ENCODE data around the gene ZNF473.

- TF ChIP-seq CTCF (conservative IDR thresholded peaks at IDR 0.05; ENCODE audit: low read length) (no peak), EZH2phosphoT487 (IDR thresholded peaks at IDR 0.05; ENCODE audit: borderline replicate concordance) (no peak)
These were observed at the start of gene ZNF473 for GRCh38 chr19:50025794-50026549.

Measured in Loucy (cell line).